ENCODE measurements around the gene PHACTR1. TPM values are rescaled to one million over a fixed set of nuclear protein-coding genes. Genes with fewer than 3 reads are reported as not detected.
A peak's percentile ranks its signal among the peaks of the same experiment; 100 is the strongest.

PHACTR1 gene
- total and polyA plus RNA-seq, 2 donors (not counting 1 experiment from before 2014, with no cell fraction given) = 0.60 to 1.2 TPM

DNA sequence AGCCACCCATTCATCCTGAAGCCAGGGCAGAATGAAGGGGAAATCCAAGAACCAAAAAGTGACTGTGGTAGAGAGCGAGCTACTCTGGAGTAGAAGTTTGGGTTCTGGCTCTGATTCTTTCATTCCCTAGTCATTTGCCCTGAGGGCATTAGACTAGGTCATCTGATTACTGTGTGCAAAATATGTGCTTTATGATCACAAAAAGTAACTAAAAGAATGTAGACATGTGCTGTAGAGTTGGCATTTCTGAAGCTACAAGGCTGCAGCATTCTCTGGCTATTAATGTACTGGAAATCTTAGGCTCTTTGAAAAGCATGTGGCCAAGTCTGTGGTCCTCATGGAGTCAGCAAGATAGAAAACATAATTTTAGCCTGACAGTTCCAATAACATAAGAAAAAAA is 517.6 kb downstream of the PHACTR1 start:
- Histone ChIP-seq H3K79me2 (ENCODE audit: control insufficient read depth, insufficient read depth, low read length) (no peaks in the 10 kb centered on the region), H3K36me3 (ENCODE audit: control insufficient read depth, insufficient read depth, low read length) (no peaks in the 10 kb centered on the region), H3K9ac (ENCODE audit: insufficient read depth, low read length) (no peak overlapping the region), H3K9me3 (ENCODE audit: control insufficient read depth, insufficient read depth, low read depth, low read length) (no peaks in the 10 kb centered on the region), H3K27me3 (ENCODE audit: control insufficient read depth, insufficient read depth, low read length) (no peaks in the 10 kb centered on the region), H3K27ac (ENCODE audit: insufficient read depth, low read length) (no peak overlapping the region), H4K20me1 (ENCODE audit: control insufficient read depth, extremely low read depth, insufficient read depth, low read length) (no peaks in the 10 kb centered on the region), H3K4me1 (ENCODE audit: control insufficient read depth, extremely low read depth, insufficient read depth, low read length) (no peaks in the 10 kb centered on the region), H2AFZ (ENCODE audit: low read length) (no peak overlapping the region), H3K4me3 (replicated peaks in 1 of 4; ENCODE audit: control extremely low read depth in 1 of 4, insufficient read depth in 1 of 4, low read depth in 3 of 4, low read length in 4 of 4) (no peak overlapping the region), H3K4me2 (ENCODE audit: extremely low read depth, insufficient read depth, low read length) (no peak overlapping the region)
- TF ChIP-seq EZH2 (IDR thresholded peaks at IDR 0.05; ENCODE audit: low read length, missing control alignments) = no peak
- TF ChIP-seq, protein P1, sequence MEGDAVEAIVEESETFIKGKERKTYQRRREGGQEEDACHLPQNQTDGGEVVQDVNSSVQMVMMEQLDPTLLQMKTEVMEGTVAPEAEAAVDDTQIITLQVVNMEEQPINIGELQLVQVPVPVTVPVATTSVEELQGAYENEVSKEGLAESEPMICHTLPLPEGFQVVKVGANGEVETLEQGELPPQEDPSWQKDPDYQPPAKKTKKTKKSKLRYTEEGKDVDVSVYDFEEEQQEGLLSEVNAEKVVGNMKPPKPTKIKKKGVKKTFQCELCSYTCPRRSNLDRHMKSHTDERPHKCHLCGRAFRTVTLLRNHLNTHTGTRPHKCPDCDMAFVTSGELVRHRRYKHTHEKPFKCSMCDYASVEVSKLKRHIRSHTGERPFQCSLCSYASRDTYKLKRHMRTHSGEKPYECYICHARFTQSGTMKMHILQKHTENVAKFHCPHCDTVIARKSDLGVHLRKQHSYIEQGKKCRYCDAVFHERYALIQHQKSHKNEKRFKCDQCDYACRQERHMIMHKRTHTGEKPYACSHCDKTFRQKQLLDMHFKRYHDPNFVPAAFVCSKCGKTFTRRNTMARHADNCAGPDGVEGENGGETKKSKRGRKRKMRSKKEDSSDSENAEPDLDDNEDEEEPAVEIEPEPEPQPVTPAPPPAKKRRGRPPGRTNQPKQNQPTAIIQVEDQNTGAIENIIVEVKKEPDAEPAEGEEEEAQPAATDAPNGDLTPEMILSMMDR (conservative IDR thresholded peaks at IDR 0.05 in 1 of 2, IDR thresholded peaks at IDR 0.05 in 1 of 2; ENCODE audit: low read depth in 1 of 2, low read length in 2 of 2) = no peak
- peak in 1 of 2 donors; percentile 38 for DNase-seq (ENCODE audit: low read depth in 2 of 2)

DNA sequence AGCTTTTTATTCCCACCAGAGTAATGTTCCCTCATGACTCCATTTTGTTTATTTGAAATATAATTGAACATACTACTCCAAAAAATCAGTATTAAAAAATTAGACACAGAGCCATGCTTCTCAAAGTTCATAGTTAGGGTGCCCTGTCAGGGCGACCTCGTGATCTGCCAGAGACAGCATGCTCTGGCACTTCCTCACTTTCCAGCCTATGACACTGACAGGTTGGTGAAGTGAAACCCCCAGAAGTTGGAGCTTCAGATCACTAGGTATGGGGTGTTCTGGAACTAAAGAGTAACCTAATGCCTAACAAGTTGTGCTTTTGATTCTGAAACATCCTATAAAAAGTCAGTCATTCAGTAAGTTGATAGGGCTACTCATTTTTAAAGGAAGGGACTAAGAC is 518.8 kb downstream of the PHACTR1 start:
- Histone ChIP-seq H2AFZ (ENCODE audit: low read length) (no peak overlapping the region), H3K27ac (ENCODE audit: insufficient read depth, low read length) (no peak overlapping the region), H3K4me3 (replicated peaks in 1 of 4; ENCODE audit: control extremely low read depth in 1 of 4, insufficient read depth in 1 of 4, low read depth in 3 of 4, low read length in 4 of 4) (no peak overlapping the region), H3K36me3 (ENCODE audit: control insufficient read depth, insufficient read depth, low read length) (no peaks in the 10 kb centered on the region), H3K79me2 (ENCODE audit: control insufficient read depth, insufficient read depth, low read length) (no peaks in the 10 kb centered on the region), H3K27me3 (ENCODE audit: control insufficient read depth, insufficient read depth, low read length) (no peaks in the 10 kb centered on the region), H3K4me1 (ENCODE audit: control insufficient read depth, extremely low read depth, insufficient read depth, low read length) (no peaks in the 10 kb centered on the region), H3K9ac (ENCODE audit: insufficient read depth, low read length) (no peak overlapping the region), H4K20me1 (ENCODE audit: control insufficient read depth, extremely low read depth, insufficient read depth, low read length) (no peaks in the 10 kb centered on the region), H3K4me2 (ENCODE audit: extremely low read depth, insufficient read depth, low read length) (no peak overlapping the region), H3K9me3 (ENCODE audit: control insufficient read depth, insufficient read depth, low read depth, low read length) (no peaks in the 10 kb centered on the region)
- TF ChIP-seq EZH2 (IDR thresholded peaks at IDR 0.05; ENCODE audit: low read length, missing control alignments) = no peak
- TF ChIP-seq, protein P1 (conservative IDR thresholded peaks at IDR 0.05 in 1 of 2, IDR thresholded peaks at IDR 0.05 in 1 of 2; ENCODE audit: low read depth in 1 of 2, low read length in 2 of 2) = no peak
- DNase-seq (ENCODE audit: low read depth in 2 of 2) = no peak

DNA sequence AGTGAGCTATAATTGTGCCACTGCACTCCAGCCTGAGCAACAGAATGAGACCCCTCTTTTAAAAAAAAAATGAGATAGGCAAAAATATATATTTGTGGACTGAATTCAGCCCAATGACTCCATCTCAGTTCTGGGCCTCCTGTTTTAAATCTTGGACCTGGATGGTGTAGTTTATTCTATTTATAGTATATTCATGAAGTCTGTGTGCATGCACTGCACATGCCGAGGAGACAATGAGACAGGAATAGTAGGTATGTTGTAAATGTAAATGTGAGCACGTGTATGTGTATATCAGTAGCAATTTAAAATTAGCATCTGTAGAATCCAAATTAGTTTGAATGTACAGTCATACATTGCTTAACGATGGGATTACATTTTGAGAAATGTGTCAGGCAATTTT is 520.8 kb downstream of the PHACTR1 start:
- no peaks in the 10 kb centered on the region for H3K36me3 ChIP-seq (ENCODE audit: control insufficient read depth, insufficient read depth, low read length)
- H3K9me3 ChIP-seq (ENCODE audit: control insufficient read depth, insufficient read depth, low read depth, low read length) = no peaks in the 10 kb centered on the region
- DNase-seq (ENCODE audit: low read depth in 2 of 2) = no peak
- no peak overlapping the region for H3K4me3 ChIP-seq (replicated peaks in 1 of 4; ENCODE audit: control extremely low read depth in 1 of 4, insufficient read depth in 1 of 4, low read depth in 3 of 4, low read length in 4 of 4)
- no peak overlapping the region for H3K27ac ChIP-seq (ENCODE audit: insufficient read depth, low read length)
- no peaks in the 10 kb centered on the region for H3K79me2 ChIP-seq (ENCODE audit: control insufficient read depth, insufficient read depth, low read length)
- no peaks in the 10 kb centered on the region for H3K27me3 ChIP-seq (ENCODE audit: control insufficient read depth, insufficient read depth, low read length)
- H2AFZ ChIP-seq (ENCODE audit: low read length) = no peak overlapping the region
- H3K4me2 ChIP-seq (ENCODE audit: extremely low read depth, insufficient read depth, low read length) = no peak overlapping the region
- no peaks in the 10 kb centered on the region for H4K20me1 ChIP-seq (ENCODE audit: control insufficient read depth, extremely low read depth, insufficient read depth, low read length)
- no peaks in the 10 kb centered on the region for H3K4me1 ChIP-seq (ENCODE audit: control insufficient read depth, extremely low read depth, insufficient read depth, low read length)
- no peak overlapping the region for H3K9ac ChIP-seq (ENCODE audit: insufficient read depth, low read length)
- TF ChIP-seq, protein P1 (conservative IDR thresholded peaks at IDR 0.05 in 1 of 2, IDR thresholded peaks at IDR 0.05 in 1 of 2; ENCODE audit: low read depth in 1 of 2, low read length in 2 of 2) = no peak
- TF ChIP-seq EZH2 (IDR thresholded peaks at IDR 0.05; ENCODE audit: low read length, missing control alignments) = no peak

Data from fibroblast of lung (primary cell).